C4-2B (cell line): ENCODE results near the gene ZDHHC17.

Experiments
- CTCF ChIP-seq: fragments of 450-650 bp; conservative IDR thresholded peaks from 2 replicates; pipeline ENCODE4 v1.5.1; 2017; ENCODE audit warnings: mild to moderate bottlenecking
- ZFX ChIP-seq: fragments of 450-650 bp; IDR thresholded peaks from 2 replicates; pipeline ENCODE4 v1.6.1; 2017

- TF ChIP-seq CTCF (no peak), ZFX (no peak)
These were observed 110.7 kb downstream of the ZDHHC17 start for GRCh38 chr12:76874491-76875190.
